Measurements from ENCODE around the gene CDC25B. TPM values are rescaled to one million over a fixed set of nuclear protein-coding genes. Genes with fewer than 3 reads are reported as not detected.
A peak's percentile ranks its signal among the peaks of the same experiment; 100 is the strongest.

CDC25B gene
- total and polyA plus RNA-seq, 4 donors = 4.4 to 12.9 (median 9.2) TPM

- Histone ChIP-seq H3K36me3 (ENCODE audit: control insufficient read depth in 4 of 4, insufficient read depth in 3 of 4, low read depth in 1 of 4, low read length in 3 of 4) (peaks cover 0 to 1% (median 0%) of the 10 kb centered on the region in 4 donors), H3K27me3 (ENCODE audit: control insufficient read depth in 4 of 4, insufficient read depth in 4 of 4, low read length in 3 of 4) (no peaks in the 10 kb centered on the region), H3K9ac (ENCODE audit: low read depth in 1 of 2, low read length in 2 of 2) (no peak overlapping the region), H3K9me3 (ENCODE audit: control insufficient read depth in 4 of 4, low read length in 3 of 4) (no peaks in the 10 kb centered on the region), H3K27ac (ENCODE audit: low read depth in 1 of 2, low read length in 2 of 2) (no peak overlapping the region), H3K4me3 (ENCODE audit: low read depth in 1 of 3, low read length in 3 of 3) (no peak overlapping the region), H3K4me1 (ENCODE audit: control insufficient read depth in 4 of 4, insufficient read depth in 4 of 4, low read length in 3 of 4) (peaks cover 12 to 29% (median 22%) of the 10 kb centered on the region in 4 donors)
- DNase-seq (ENCODE audit: low spot score) = no peak
- 26% methylated on average over 18 of the region's 18 CpGs for WGBS
- TF ChIP-seq MAX (IDR thresholded peaks at IDR 0.05) = no peak
- TF ChIP-seq EGR1 (IDR thresholded peaks at IDR 0.05; ENCODE audit: low read depth in 2 of 2) = no peak
- no peak for TF ChIP-seq GABPA (IDR thresholded peaks at IDR 0.05 in 1 of 2, conservative IDR thresholded peaks at IDR 0.05 in 1 of 2)
- no peak for TF ChIP-seq RXRA (IDR thresholded peaks at IDR 0.05)
- TF ChIP-seq NR2F2 (IDR thresholded peaks at IDR 0.05) = no peak
- TF ChIP-seq HNF4G (IDR thresholded peaks at IDR 0.05) = no peak
- no peak for TF ChIP-seq CTCF (IDR thresholded peaks at IDR 0.05; ENCODE audit: low read depth, low read length, missing input control)
- no peak for TF ChIP-seq ATF3 (IDR thresholded peaks at IDR 0.05)
Observed at GRCh38 chr20:3778976-3779375, 17.1 kb upstream of the CDC25B start.

- Histone ChIP-seq H3K36me3 (ENCODE audit: control insufficient read depth in 4 of 4, insufficient read depth in 3 of 4, low read depth in 1 of 4, low read length in 3 of 4) (peaks cover 0 to 5% (median 0%) of the 10 kb centered on the region in 4 donors), H3K27me3 (ENCODE audit: control insufficient read depth in 4 of 4, insufficient read depth in 4 of 4, low read length in 3 of 4) (no peaks in the 10 kb centered on the region), H3K9me3 (ENCODE audit: control insufficient read depth in 4 of 4, low read length in 3 of 4) (no peaks in the 10 kb centered on the region), H3K4me3 (ENCODE audit: low read depth in 1 of 3, low read length in 3 of 3) (peak within 1 kb of the TSS in 2 of 3 donors; percentile 40 to 45), H3K9ac (ENCODE audit: low read depth in 1 of 2, low read length in 2 of 2) (no peak within 1 kb of the TSS), H3K27ac (ENCODE audit: low read depth in 1 of 2, low read length in 2 of 2) (peak within 1 kb of the TSS in 1 of 2 donors; percentile 7), H3K4me1 (ENCODE audit: control insufficient read depth in 4 of 4, insufficient read depth in 4 of 4, low read length in 3 of 4) (peaks cover 20 to 49% (median 39%) of the 10 kb centered on the region in 4 donors)
- DNase-seq (ENCODE audit: low spot score) = peak; percentile 67
- 15% methylated on average over 28 of the region's 28 CpGs for WGBS
- TF ChIP-seq YY1 (IDR thresholded peaks at IDR 0.05) = peak; percentile 99
- TF ChIP-seq HNF4A (conservative IDR thresholded peaks at IDR 0.05) = no peak
- peak; percentile 76 for TF ChIP-seq RAD21 (IDR thresholded peaks at IDR 0.05)
- TF ChIP-seq GABPA (IDR thresholded peaks at IDR 0.05 in 1 of 2, conservative IDR thresholded peaks at IDR 0.05 in 1 of 2) = no peak
- no peak for TF ChIP-seq TAF1 (conservative IDR thresholded peaks at IDR 0.05)
- TF ChIP-seq ZBTB33 (IDR thresholded peaks at IDR 0.05) = peak; percentile 76
- peak; percentile 10 for TF ChIP-seq SP1 (IDR thresholded peaks at IDR 0.05)
- TF ChIP-seq FOXA2 (IDR thresholded peaks at IDR 0.05) = no peak
- TF ChIP-seq RXRA (IDR thresholded peaks at IDR 0.05) = no peak
- no peak for TF ChIP-seq EGR1 (IDR thresholded peaks at IDR 0.05; ENCODE audit: low read depth in 2 of 2)
- no peak for TF ChIP-seq ATF3 (IDR thresholded peaks at IDR 0.05)
- TF ChIP-seq JUND (IDR thresholded peaks at IDR 0.05) = no peak
- no peak for TF ChIP-seq FOXA1 (IDR thresholded peaks at IDR 0.05)
- no peak for TF ChIP-seq NR2F2 (IDR thresholded peaks at IDR 0.05)
- peak; percentile 42 for TF ChIP-seq CTCF (IDR thresholded peaks at IDR 0.05; ENCODE audit: low read depth, low read length, missing input control)
- no peak for TF ChIP-seq MAX (IDR thresholded peaks at IDR 0.05)
- TF ChIP-seq HNF4G (IDR thresholded peaks at IDR 0.05) = no peak
- TF ChIP-seq REST (IDR thresholded peaks at IDR 0.05) = no peak
Observed at GRCh38 chr20:3781153-3781910, 14.8 kb upstream of the CDC25B start, which contains the start of gene SPEF1. TSS of gene SPEF1 (minus strand) at chr20:3781448. CDS start at chr20:3781287, 161 bp downstream.
